IgD-negative memory B cell (primary cell): Measurements from ENCODE around the gene DESI1. TPM values are rescaled to one million over a fixed set of nuclear protein-coding genes. Genes with fewer than 3 reads are reported as not detected.
A peak's percentile ranks its signal among the peaks of the same experiment; 100 is the strongest.
"Not testable (repeated sequence)": the region's sequence is repeated elsewhere in the genome, so short reads cannot be mapped to it uniquely, and the experiment has no call there.

Source experiments
- H3K27ac Mint-ChIP-seq, 3 donors: one replicate each; pipeline ENCODE4 v1.8.0; 2020 to 2022; ENCODE audit warnings: mild to moderate bottlenecking in 3 of 3, mixed read lengths in 3 of 3, moderate library complexity in 1 of 3
- H3K27me3 Mint-ChIP-seq: one replicate; pipeline ENCODE4 v1.8.0; 2021; ENCODE audit warnings: mixed read lengths
- H3K36me3 Mint-ChIP-seq: one replicate; pipeline ENCODE4 v1.8.0; 2020; ENCODE audit warnings: mild to moderate bottlenecking, mixed read lengths
- H3K4me1 Mint-ChIP-seq, 3 donors: one replicate each; pipeline ENCODE4 v1.8.0; 2020 to 2022; ENCODE audit warnings: mixed read lengths in 3 of 3, mild to moderate bottlenecking in 1 of 3
- H3K4me3 Mint-ChIP-seq, 4 donors: one replicate each; pipeline ENCODE4 v1.8.0; 2020 to 2022; ENCODE audit warnings: mild to moderate bottlenecking in 4 of 4, mixed read lengths in 4 of 4, moderate library complexity in 3 of 4
- H3K9me3 Mint-ChIP-seq, 3 donors: one replicate each; pipeline ENCODE4 v1.8.0; 2020 to 2021; ENCODE audit warnings: mixed read lengths in 3 of 3, mild to moderate bottlenecking in 1 of 3
- polyA plus RNA-seq: library from polyadenylated mRNA; unstranded; fragments of 300-500 nt; fragmentation: Illumina TruSeq; gene quantifications from one replicate; pipeline ENCODE4 v1.2.3, GENCODE V29; 2021

DESI1 gene
- polyA plus RNA-seq, 1 donor from 2014 or later, result 12.5 TPM

GRCh38 chr22:41612603-41613306, 8.1 kb downstream of the DESI1 start:
- no peaks in the 10 kb centered on the region for H3K9me3 Mint-ChIP-seq
- peaks cover 6% of the 10 kb centered on the region for H3K36me3 Mint-ChIP-seq
- peaks cover 0 to 8% (median 0%) of the 10 kb centered on the region in 3 donors for H3K4me1 Mint-ChIP-seq
- H3K27me3 Mint-ChIP-seq, result peaks cover 2% of the 10 kb centered on the region
- no peak overlapping the region for H3K27ac Mint-ChIP-seq
- no peak overlapping the region for H3K4me3 Mint-ChIP-seq

GRCh38 chr22:41608386-41608785, 12.5 kb downstream of the DESI1 start:
- Mint-ChIP-seq H3K4me1 (peaks cover 0 to 5% (median 3%) of the 10 kb centered on the region in 3 donors), H3K9me3 (no peaks in the 10 kb centered on the region), H3K27me3 (peaks cover 2% of the 10 kb centered on the region), H3K4me3 (no peak overlapping the region), H3K36me3 (peaks cover 17% of the 10 kb centered on the region), H3K27ac (no peak overlapping the region)

- Mint-ChIP-seq H3K4me1 (peaks cover 0 to 5% (median 3%) of the 10 kb centered on the region in 3 donors), H3K27me3 (peaks cover 2% of the 10 kb centered on the region), H3K36me3 (peaks cover 17% of the 10 kb centered on the region), H3K4me3 (peak overlapping the region in 1 of 4 donors; percentile 10), H3K27ac (peak overlapping the region in 2 of 3 donors; percentile 29 to 78), H3K9me3 (no peaks in the 10 kb centered on the region)
Measured at GRCh38 chr22:41603873-41604332, 16.9 kb downstream of the DESI1 start.

- no peak overlapping the region for H3K4me3 Mint-ChIP-seq
Measured at GRCh38 chr22:41600976-41601375, 19.9 kb downstream of the DESI1 start.

GRCh38 chr22:41598891-41599635, 21.8 kb downstream of the DESI1 start:
- no peaks in the 10 kb centered on the region for H3K27me3 Mint-ChIP-seq
- H3K27ac Mint-ChIP-seq, result no peak overlapping the region
- H3K9me3 Mint-ChIP-seq, result no peaks in the 10 kb centered on the region
- H3K4me1 Mint-ChIP-seq, result peaks cover 0 to 3% (median 0%) of the 10 kb centered on the region in 3 donors
- no peaks in the 10 kb centered on the region for H3K36me3 Mint-ChIP-seq
- H3K4me3 Mint-ChIP-seq, result no peak overlapping the region

More at GRCh38 chr22:41600976-41601375, 19.9 kb downstream of the DESI1 start:
- Mint-ChIP-seq H3K27ac (no peak overlapping the region), H3K27me3 (no peaks in the 10 kb centered on the region), H3K9me3 (no peaks in the 10 kb centered on the region), H3K4me1 (peaks cover 0 to 3% (median 0%) of the 10 kb centered on the region in 3 donors), H3K36me3 (peaks cover 9% of the 10 kb centered on the region)

GRCh38 chr22:41598081-41598480, 22.8 kb downstream of the DESI1 start:
- H3K27ac Mint-ChIP-seq, result no peak overlapping the region
- no peaks in the 10 kb centered on the region for H3K4me1 Mint-ChIP-seq
- H3K9me3 Mint-ChIP-seq, result no peaks in the 10 kb centered on the region
- H3K4me3 Mint-ChIP-seq, result no peak overlapping the region
- no peaks in the 10 kb centered on the region for H3K36me3 Mint-ChIP-seq
- no peaks in the 10 kb centered on the region for H3K27me3 Mint-ChIP-seq

GRCh38 chr22:41597635-41597953, 23.2 kb downstream of the DESI1 start:
- Mint-ChIP-seq H3K9me3 (no peaks in the 10 kb centered on the region), H3K4me3 (peak overlapping the region in 1 of 4 donors; percentile 17), H3K4me1 (no peaks in the 10 kb centered on the region), H3K36me3 (no peaks in the 10 kb centered on the region), H3K27ac (no peak overlapping the region), H3K27me3 (no peaks in the 10 kb centered on the region)

- Mint-ChIP-seq H3K27ac (no peak overlapping the region), H3K4me3 (no peak overlapping the region), H3K4me1 (no peaks in the 10 kb centered on the region)
Measured at GRCh38 chr22:41596776-41597634, 23.8 kb downstream of the DESI1 start.

GRCh38 chr22:41595703-41596102, 25.1 kb downstream of the DESI1 start:
- Mint-ChIP-seq H3K4me3 (no peak overlapping the region), H3K4me1 (no peaks in the 10 kb centered on the region), H3K27me3 (no peaks in the 10 kb centered on the region), H3K27ac (peak overlapping the region in 1 of 3 donors; percentile 81), H3K36me3 (no peaks in the 10 kb centered on the region), H3K9me3 (no peaks in the 10 kb centered on the region)

More at GRCh38 chr22:41596776-41597634, 23.8 kb downstream of the DESI1 start:
- Mint-ChIP-seq H3K9me3 (no peaks in the 10 kb centered on the region), H3K36me3 (no peaks in the 10 kb centered on the region), H3K27me3 (no peaks in the 10 kb centered on the region)

- H3K4me1 Mint-ChIP-seq, H3K27ac Mint-ChIP-seq, H3K9me3 Mint-ChIP-seq, H3K36me3 Mint-ChIP-seq, H3K27me3 Mint-ChIP-seq: not testable (repeated sequence)
- peak overlapping the region in 1 of 4 donors; percentile 43 for H3K4me3 Mint-ChIP-seq
Measured at GRCh38 chr22:41593336-41593960, 27.4 kb downstream of the DESI1 start.

- H3K27me3 Mint-ChIP-seq, result no peaks in the 10 kb centered on the region
- H3K36me3 Mint-ChIP-seq, result peaks cover 1% of the 10 kb centered on the region
- H3K27ac Mint-ChIP-seq, result peak within 1 kb of the TSS; percentile 11 to 91 (median 67)
- no peaks in the 10 kb centered on the region for H3K9me3 Mint-ChIP-seq
- H3K4me1 Mint-ChIP-seq, result peaks cover 0 to 10% (median 8%) of the 10 kb centered on the region in 3 donors
- H3K4me3 Mint-ChIP-seq, result peak within 1 kb of the TSS; percentile 78 to 97 (median 93)
Measured at GRCh38 chr22:41589391-41590241, 31.2 kb downstream of the DESI1 start, which contains the start of gene PMM1. TSS of gene PMM1 (minus strand) at chr22:41589840. CDS start at chr22:41589805, 35 bp downstream.

GRCh38 chr22:41587347-41587723, 33.5 kb downstream of the DESI1 start:
- no peak overlapping the region for H3K27ac Mint-ChIP-seq
- no peaks in the 10 kb centered on the region for H3K27me3 Mint-ChIP-seq
- no peaks in the 10 kb centered on the region for H3K9me3 Mint-ChIP-seq
- H3K36me3 Mint-ChIP-seq, result peaks cover 5% of the 10 kb centered on the region
- H3K4me1 Mint-ChIP-seq, result peaks cover 0 to 13% (median 10%) of the 10 kb centered on the region in 3 donors
- peak overlapping the region in 1 of 4 donors; percentile 78 for H3K4me3 Mint-ChIP-seq

GRCh38 chr22:41585898-41586297, 34.9 kb downstream of the DESI1 start:
- Mint-ChIP-seq H3K27me3 (no peaks in the 10 kb centered on the region), H3K9me3 (no peaks in the 10 kb centered on the region), H3K27ac (no peak overlapping the region), H3K4me1 (peaks cover 0 to 13% (median 10%) of the 10 kb centered on the region in 3 donors), H3K36me3 (peaks cover 5% of the 10 kb centered on the region), H3K4me3 (peak overlapping the region in 1 of 4 donors; percentile 65)

- Mint-ChIP-seq H3K27ac (peak overlapping the region in 1 of 3 donors; percentile 16), H3K4me1 (peaks cover 0 to 15% (median 10%) of the 10 kb centered on the region in 3 donors), H3K27me3 (no peaks in the 10 kb centered on the region), H3K9me3 (no peaks in the 10 kb centered on the region), H3K36me3 (peaks cover 5% of the 10 kb centered on the region), H3K4me3 (no peak overlapping the region)
Measured at GRCh38 chr22:41584881-41585280, 36.0 kb downstream of the DESI1 start.
